ENCODE results near the gene GPANK1. TPM values are rescaled to one million over a fixed set of nuclear protein-coding genes. Genes with fewer than 3 reads are reported as not detected.

The GPANK1 gene
- total RNA-seq, 4 donors from 2014 or later, result 7.1 to 23.6 (median 15.6) TPM

DNA sequence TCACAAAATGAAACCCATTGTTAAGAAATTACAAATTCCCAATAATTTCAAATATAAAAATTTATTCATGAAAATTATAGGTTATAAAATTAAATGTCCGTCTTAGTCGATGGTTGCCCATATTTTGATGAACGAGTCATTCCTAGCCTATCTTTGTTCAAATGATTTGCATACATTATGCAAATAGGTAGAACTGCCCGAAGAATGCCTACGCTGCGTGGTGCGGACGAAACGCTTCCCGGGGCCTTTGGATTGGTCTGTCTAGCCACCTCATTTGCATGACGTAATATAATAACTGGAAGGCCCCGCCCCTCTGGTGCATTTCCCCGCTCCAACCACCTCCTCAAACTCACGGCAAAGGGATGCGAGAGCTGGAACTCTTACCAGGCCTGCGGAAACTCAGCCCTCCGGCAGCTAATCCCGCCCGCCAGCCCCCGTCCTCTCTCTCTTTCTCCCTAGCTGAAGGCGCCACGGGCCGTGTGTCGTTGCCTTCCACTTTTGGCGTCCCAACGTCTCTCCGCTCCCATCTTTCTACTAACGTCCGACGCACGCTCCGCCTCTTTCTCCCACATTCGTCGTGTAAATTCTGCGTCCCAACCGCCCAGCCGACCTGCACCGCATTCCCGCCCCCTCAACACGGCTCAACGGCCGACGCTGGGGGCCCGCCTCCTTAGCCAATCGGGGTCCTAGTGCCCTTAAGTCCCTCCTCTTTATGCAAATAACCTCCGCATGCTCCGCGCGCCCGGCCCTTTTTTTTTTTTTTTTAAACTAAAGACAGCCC is 44.8 kb downstream of the GPANK1 start:
- DNase-seq (ENCODE audit: low spot score) (peak; percentile 87), ATAC-seq (ENCODE audit: low FRiP score) (peak; percentile 94)
- TF ChIP-seq, protein P1, sequence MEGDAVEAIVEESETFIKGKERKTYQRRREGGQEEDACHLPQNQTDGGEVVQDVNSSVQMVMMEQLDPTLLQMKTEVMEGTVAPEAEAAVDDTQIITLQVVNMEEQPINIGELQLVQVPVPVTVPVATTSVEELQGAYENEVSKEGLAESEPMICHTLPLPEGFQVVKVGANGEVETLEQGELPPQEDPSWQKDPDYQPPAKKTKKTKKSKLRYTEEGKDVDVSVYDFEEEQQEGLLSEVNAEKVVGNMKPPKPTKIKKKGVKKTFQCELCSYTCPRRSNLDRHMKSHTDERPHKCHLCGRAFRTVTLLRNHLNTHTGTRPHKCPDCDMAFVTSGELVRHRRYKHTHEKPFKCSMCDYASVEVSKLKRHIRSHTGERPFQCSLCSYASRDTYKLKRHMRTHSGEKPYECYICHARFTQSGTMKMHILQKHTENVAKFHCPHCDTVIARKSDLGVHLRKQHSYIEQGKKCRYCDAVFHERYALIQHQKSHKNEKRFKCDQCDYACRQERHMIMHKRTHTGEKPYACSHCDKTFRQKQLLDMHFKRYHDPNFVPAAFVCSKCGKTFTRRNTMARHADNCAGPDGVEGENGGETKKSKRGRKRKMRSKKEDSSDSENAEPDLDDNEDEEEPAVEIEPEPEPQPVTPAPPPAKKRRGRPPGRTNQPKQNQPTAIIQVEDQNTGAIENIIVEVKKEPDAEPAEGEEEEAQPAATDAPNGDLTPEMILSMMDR (IDR thresholded peaks at IDR 0.05), result no peak

DNA sequence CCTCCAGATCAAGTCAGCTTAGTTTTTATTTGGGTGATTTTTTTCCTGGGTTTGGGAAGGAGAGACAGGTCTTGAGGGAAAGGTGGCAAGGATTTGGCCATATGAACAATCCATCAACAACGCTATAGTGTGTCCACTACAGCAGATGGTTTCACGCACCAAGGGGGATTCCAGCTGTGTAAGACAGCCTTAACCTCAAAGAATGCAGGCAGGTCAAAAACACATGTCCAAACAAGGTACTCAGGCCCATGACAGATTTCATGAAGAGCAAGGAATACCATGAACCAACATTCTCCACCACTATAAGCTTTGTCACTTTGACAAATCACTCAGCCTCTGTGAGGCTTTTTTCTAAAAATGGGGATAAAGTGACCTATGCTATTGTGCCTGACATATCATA is 47.8 kb downstream of the GPANK1 start:
- no peak for DNase-seq (ENCODE audit: low spot score)
- TF ChIP-seq, protein P1 (IDR thresholded peaks at IDR 0.05), result no peak
- no peak for ATAC-seq (ENCODE audit: low FRiP score)

DNA sequence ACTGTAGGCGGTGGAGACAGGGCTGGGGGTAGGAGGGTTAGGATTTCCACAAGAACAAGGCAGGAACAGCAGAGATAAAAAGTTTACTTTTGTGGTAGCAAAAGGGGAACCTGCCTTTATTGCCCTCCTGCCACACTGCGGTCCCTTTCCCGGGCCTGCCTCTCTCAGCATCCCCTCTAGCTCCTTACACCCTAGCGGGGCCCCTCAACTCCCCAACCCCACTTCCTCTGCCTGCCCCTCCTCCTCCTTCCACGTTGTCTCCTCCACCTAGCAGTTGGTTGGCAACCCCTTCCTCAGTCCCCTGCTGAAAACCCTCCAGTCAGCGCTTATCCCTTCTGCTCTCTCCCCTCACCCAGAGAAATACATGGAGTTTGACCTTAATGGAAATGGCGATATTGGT is 49.0 kb downstream of the GPANK1 start:
- ATAC-seq (ENCODE audit: low FRiP score) (no peak), DNase-seq (ENCODE audit: low spot score) (no peak)
- TF ChIP-seq, protein P1 (IDR thresholded peaks at IDR 0.05), result no peak

- DNase-seq (ENCODE audit: low spot score), result no peak
- no peak for ATAC-seq (ENCODE audit: low FRiP score)
- TF ChIP-seq, protein P1 (IDR thresholded peaks at IDR 0.05), result no peak
Observed at GRCh38 chr6:31614684-31615578, 49.9 kb downstream of the GPANK1 start, which contains the start of gene AIF1. TSS of gene AIF1 (plus strand) at chr6:31615234. CDS start at chr6:31615330, 96 bp downstream.

DNA sequence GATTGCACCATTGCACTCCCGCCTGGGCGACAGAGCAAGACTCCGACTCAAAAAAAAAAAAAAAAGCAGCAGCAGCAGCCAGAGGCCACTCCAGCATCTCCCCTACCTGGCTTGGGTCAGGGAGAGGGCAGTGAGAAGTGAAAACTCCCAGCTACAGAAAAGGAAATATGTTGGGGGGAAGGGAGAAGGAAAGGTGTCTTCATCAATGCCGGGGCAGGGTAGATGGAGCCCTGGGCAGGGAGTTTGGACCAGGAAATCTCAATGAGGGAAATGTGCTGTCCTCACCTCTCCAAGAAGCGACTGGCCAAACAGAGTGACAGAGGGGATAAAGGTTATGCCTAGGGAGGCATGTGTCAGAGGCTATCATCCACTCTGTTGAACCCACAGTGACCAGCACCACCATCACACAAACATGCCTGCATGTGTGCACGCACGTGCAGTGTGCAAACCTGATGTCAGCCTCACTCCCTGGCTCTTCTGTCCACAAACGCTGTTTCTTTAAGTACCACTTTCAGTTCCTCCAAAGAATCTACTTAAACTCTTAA is 50.6 kb downstream of the GPANK1 start:
- TF ChIP-seq, protein P1 (IDR thresholded peaks at IDR 0.05), result no peak
- ATAC-seq (ENCODE audit: low FRiP score), result no peak
- no peak for DNase-seq (ENCODE audit: low spot score)

Small RNAs within 50 kb of the gene (small RNA-seq; reads per million reads assigned to genes)
- not detected for gene MIR4646
- not detected for gene MIR6832
- gene RF00019, result not detected
- 7.0 reads per million, percentile 83 among the genes with 10 or more reads in this experiment for gene SNORA38
- not detected for gene UQCRHP1

Other genes starting within 250 kb of the GPANK1 start
- gene MICB, start 166.9 kb downstream of the GPANK1 start, total RNA-seq, result 1 to 10 TPM; 3.3 to 5.8 (median 5.8) TPM
- gene MCCD1, start 136.0 kb downstream of the GPANK1 start, total RNA-seq, result not detected
- 100 to 1,000 TPM; 244 to 322 (median 271) TPM for gene DDX39B, start 123.0 kb downstream of the GPANK1 start, total RNA-seq
- 1 to 10 TPM in 2 of 4 donors, under 1 TPM in 1, not detected in 1; 0.74 to 2.6 (median 2.4) TPM for gene ATP6V1G2, start 118.4 kb downstream of the GPANK1 start, total RNA-seq
- gene NFKBIL1, start 117.4 kb downstream of the GPANK1 start, total RNA-seq, result 10 to 100 TPM; 11.0 to 21.6 (median 16.3) TPM
- not detected for gene LTA, start 92.7 kb downstream of the GPANK1 start, total RNA-seq
- 1 to 10 TPM in 1 of 4 donors, under 1 TPM in 2, not detected in 1; 0.65 to 1.5 (median 0.96) TPM for gene TNF, start 89.4 kb downstream of the GPANK1 start, total RNA-seq
- 1 to 10 TPM in 3 of 4 donors, under 1 TPM in 1; 0.72 to 5.5 (median 1.9) TPM for gene LTB, start 82.6 kb downstream of the GPANK1 start, total RNA-seq
- gene LST1, start 78.7 kb downstream of the GPANK1 start, total RNA-seq, result 10 to 100 TPM; 16.3 to 34.2 (median 19.2) TPM
- not detected for gene NCR3, start 72.0 kb downstream of the GPANK1 start, total RNA-seq
- 10 to 100 TPM; 57.3 to 95.1 (median 81.8) TPM for gene AIF1, start 49.8 kb downstream of the GPANK1 start, total RNA-seq
- 100 to 1,000 TPM in 1 of 4 donors, 10 to 100 TPM in 3; 44.8 to 111 (median 65.4) TPM for gene PRRC2A, start 44.3 kb downstream of the GPANK1 start, total RNA-seq
- gene BAG6, start 12.3 kb downstream of the GPANK1 start, total RNA-seq, result 100 to 1,000 TPM; 137 to 231 (median 157) TPM
- 1 to 10 TPM; 2.4 to 5.0 (median 3.6) TPM for gene APOM, start 9.1 kb downstream of the GPANK1 start, total RNA-seq
- gene C6orf47, start 4.2 kb downstream of the GPANK1 start, total RNA-seq, result 10 to 100 TPM; 16.8 to 24.7 (median 21.2) TPM
- 100 to 1,000 TPM; 130 to 202 (median 184) TPM for gene CSNK2B, start 1.1 kb upstream of the GPANK1 start, total RNA-seq
- 10 to 100 TPM in 3 of 4 donors, 1 to 10 TPM in 1; 7.4 to 16.9 (median 11.3) TPM for gene LY6G5B, start 5.0 kb upstream of the GPANK1 start, total RNA-seq
- 1 to 10 TPM in 2 of 4 donors, under 1 TPM in 1, not detected in 1; 0.84 to 4.5 (median 1.3) TPM for gene LY6G5C, start 16.1 kb upstream of the GPANK1 start, total RNA-seq
- 10 to 100 TPM; 41.8 to 62.8 (median 57.4) TPM for gene ABHD16A, start 38.3 kb upstream of the GPANK1 start, total RNA-seq
- not detected for gene LY6G6F, start 41.9 kb upstream of the GPANK1 start, total RNA-seq
- not detected for gene LY6G6D, start 50.4 kb upstream of the GPANK1 start, total RNA-seq
- under 1 TPM in 1 of 4 donors, not detected in 3; 0.74 TPM for gene LY6G6C, start 56.7 kb upstream of the GPANK1 start, total RNA-seq
- under 1 TPM in 1 of 4 donors, not detected in 3; 0.84 TPM for gene MPIG6B, start 58.4 kb upstream of the GPANK1 start, total RNA-seq
- 100 to 1,000 TPM; 103 to 148 (median 115) TPM for gene DDAH2, start 64.3 kb upstream of the GPANK1 start, total RNA-seq
- gene CLIC1, start 71.5 kb upstream of the GPANK1 start, total RNA-seq, result 100 to 1,000 TPM; 244 to 443 (median 336) TPM
- 10 to 100 TPM in 1 of 4 donors, 1 to 10 TPM in 3; 5.4 to 17.0 (median 7.3) TPM for gene MSH5, start 75.0 kb upstream of the GPANK1 start, total RNA-seq
- not detected for gene SAPCD1, start 97.7 kb upstream of the GPANK1 start, total RNA-seq
- gene VWA7, start 112.3 kb upstream of the GPANK1 start, total RNA-seq, result 1 to 10 TPM in 1 of 4 donors, under 1 TPM in 2, not detected in 1; 0.36 to 1.6 (median 0.56) TPM
- gene VARS1, start 130.8 kb upstream of the GPANK1 start, total RNA-seq, result 10 to 100 TPM; 31.6 to 47.0 (median 34.6) TPM
- gene LSM2, start 142.0 kb upstream of the GPANK1 start, total RNA-seq, result 10 to 100 TPM; 19.8 to 35.1 (median 30.4) TPM
- gene HSPA1L, start 150.3 kb upstream of the GPANK1 start, total RNA-seq, result 1 to 10 TPM in 3 of 4 donors, under 1 TPM in 1; 0.48 to 3.0 (median 1.9) TPM
- 1,000 to 10,000 TPM in 1 of 4 donors, 100 to 1,000 TPM in 3; 155 to 1,684 (median 309) TPM for gene HSPA1A, start 150.5 kb upstream of the GPANK1 start, total RNA-seq
- 1,000 to 10,000 TPM in 1 of 4 donors, 100 to 1,000 TPM in 3; 174 to 1,642 (median 258) TPM for gene HSPA1B, start 162.7 kb upstream of the GPANK1 start, total RNA-seq
- gene NEU1, start 197.8 kb upstream of the GPANK1 start, total RNA-seq, result 10 to 100 TPM; 44.1 to 63.8 (median 55.2) TPM
- under 1 TPM in 3 of 4 donors, not detected in 1; 0.19 to 0.84 (median 0.38) TPM for gene SLC44A4, start 214.0 kb upstream of the GPANK1 start, total RNA-seq
- 10 to 100 TPM; 17.4 to 25.9 (median 20.0) TPM for gene EHMT2, start 232.7 kb upstream of the GPANK1 start, total RNA-seq
- 1 to 10 TPM in 3 of 4 donors, under 1 TPM in 1; 0.48 to 1.9 (median 1.4) TPM for gene ZBTB12, start 237.1 kb upstream of the GPANK1 start, total RNA-seq

All from omental fat pad (tissue), 4 donors.